IPS DF 19.7 (cell line): ENCODE data around the gene HAL.

Source experiments
- DNase-seq: peaks from one replicate; pipeline ENCODE4 v3.0.0-alpha.2; 2013; ENCODE audit warnings: low read depth, low spot score

The HAL gene

DNA sequence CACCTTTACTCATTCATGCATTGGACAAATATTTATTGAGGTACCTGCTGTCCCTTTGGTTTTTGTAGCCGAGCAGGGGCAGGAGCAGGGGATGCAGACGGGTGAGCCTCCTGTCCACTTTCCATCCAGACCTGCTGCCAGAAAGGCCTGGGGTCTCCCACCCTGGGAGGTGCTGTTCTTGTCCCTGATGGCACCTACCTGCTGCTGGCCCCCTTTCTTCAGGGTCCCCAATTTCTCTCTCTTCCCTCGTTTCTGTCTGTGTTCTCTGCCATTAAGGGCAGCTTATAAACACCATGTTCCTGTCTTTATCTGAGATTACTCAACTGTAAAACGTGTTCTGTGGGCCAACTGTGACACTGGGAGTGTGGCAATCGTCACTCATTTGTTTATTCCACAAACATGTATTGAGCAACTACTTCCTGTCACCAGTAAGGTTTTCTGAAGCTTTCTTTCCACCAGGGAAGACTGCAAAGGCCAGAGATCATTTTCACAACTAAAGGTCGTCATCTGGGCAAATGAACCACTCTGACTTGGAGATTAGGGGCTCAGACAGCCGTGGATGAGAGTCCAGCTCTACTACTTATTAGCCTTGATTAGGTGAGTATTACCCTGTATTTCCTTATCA is at the start of gene HAL:
TSS of gene HAL (minus strand) at position 311 of the 625 bp plus-strand sequence. CDS start 434 bp downstream, outside the sequence.
- DNase-seq, result no peak

DNA sequence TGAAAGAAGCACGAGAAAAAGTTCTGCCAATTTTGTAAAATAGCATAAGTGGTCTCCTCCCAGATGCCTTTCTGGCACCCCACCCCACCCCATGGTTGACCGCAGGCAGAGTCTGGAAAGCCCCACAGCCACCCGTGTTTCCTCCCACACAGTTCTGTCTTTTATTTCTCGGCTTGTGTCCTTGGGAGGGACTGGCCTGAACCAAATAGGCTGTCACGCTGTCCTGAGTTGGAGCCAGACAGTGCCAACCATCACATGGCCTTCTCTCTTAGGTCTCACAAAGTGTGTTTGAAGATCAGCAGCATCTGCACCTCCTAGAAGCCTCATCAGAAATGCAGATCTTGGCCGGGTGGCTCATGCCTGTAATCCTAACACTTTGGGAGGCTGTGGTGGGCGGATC is 49.4 kb upstream of the HAL start:
- no peak for DNase-seq

DNA sequence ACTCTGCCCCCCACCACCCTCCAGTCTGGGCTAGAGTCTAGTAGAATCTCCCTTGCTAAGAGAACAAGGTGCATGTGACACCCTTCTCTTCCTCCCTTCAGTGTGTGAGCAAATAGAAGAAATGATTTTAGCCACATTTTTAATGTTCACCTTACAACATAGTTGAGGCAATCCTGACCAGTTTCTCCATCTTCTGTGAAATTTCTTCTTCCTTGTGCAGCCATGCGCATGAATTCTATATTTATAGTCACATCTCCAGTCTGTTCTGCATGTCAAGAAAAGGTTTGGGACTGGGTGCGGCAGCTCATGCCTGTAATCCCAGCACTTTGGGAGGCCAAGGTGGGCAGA is 48.8 kb upstream of the HAL start:
- DNase-seq, result no peak

GRCh38 chr12:96044017-96044942 is 48.1 kb upstream of the HAL start:
- no peak for DNase-seq

DNA sequence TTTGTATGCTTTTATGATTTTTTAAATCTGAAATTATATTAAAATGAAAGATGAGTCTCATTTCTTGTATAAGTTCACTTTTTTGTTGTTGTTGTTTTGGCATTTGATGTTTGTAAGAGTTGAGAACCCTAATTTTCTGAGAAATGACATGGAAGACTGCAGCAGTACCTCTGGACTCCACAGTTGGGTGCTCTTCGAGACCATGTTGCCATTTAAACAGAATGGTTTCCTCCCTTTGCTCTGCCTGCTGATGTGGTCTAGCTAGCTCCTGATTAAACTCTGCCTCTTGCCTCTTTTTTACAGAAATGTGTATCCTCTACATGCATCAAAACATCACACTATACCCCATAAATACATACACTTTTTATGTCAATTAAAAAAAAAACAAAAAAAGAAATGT is 45.0 kb upstream of the HAL start:
- DNase-seq, result no peak

GRCh38 chr12:96040305-96041133 is 44.4 kb upstream of the HAL start:
- no peak for DNase-seq

GRCh38 chr12:96039516-96039915 is 43.4 kb upstream of the HAL start:
- no peak for DNase-seq

DNA sequence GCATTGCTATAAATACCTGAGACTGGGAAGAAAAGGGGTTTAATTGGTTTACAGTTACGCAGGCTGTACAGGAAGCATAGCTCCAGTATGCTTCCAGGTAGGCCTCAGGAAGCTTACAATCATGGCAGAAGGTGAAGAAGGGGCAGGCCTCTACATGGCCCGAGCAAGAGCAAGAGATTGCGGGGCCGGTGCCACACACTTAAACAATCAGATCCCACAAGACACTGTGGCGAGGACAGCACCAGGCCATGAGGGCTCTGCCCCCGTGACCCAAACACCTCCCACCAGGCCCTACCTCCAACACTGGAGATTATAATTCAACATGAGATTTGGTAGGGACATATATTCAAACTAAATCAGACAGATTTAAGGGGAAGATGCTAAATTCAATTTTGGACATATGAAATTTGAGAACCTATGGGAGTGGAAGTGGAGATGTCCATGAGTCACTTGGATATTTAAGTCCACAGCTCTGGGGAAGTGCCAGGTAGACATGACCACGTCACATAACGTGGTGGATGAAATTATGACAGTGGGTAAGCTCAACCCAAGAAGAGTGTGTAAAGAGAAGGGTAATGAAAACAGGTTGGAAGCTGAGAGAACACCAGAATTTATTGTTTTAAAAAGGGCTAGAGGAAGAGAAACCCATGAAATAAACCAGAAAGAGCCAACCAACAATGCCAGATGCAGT is 40.8 kb upstream of the HAL start:
- no peak for DNase-seq

GRCh38 chr12:96035283-96036236 is 39.4 kb upstream of the HAL start, which contains the start of gene LTA4H:
TSS of gene LTA4H (minus strand) at chr12:96035587. CDS start at chr12:96035519, 68 bp downstream.
- DNase-seq, result peak; percentile 99

DNA sequence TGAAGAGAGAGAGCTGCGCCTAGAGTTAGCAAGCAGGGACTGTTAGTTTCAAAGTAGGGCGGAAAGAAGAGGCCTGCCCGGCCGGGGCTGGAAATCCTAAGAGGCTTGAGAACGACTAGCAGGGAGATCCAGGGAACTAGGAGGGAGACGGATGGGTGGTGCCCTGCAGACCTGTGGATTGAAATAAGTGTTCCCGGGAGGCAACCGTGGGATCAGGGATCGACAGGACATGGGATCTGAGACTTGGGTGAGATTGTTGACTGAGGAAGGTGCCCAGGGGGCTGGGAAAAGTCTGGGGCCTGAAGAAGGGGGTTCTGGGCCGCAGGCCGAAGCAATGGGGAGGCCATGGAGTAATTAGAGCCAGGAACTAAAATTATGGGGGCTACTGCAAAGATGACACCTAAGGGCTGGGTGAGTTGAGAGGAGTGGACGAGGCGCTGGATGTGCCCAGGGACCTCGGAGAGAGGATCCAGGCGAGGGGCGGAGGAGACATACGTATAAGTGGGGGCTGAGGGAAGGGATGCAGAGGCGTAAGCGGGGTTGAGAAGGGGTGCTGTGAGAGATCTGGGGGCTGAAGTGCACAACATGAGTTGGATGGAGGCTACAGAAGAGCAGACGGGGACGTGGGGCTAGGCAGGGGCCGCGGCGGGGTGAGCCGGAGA is 38.6 kb upstream of the HAL start:
- no peak for DNase-seq

DNA sequence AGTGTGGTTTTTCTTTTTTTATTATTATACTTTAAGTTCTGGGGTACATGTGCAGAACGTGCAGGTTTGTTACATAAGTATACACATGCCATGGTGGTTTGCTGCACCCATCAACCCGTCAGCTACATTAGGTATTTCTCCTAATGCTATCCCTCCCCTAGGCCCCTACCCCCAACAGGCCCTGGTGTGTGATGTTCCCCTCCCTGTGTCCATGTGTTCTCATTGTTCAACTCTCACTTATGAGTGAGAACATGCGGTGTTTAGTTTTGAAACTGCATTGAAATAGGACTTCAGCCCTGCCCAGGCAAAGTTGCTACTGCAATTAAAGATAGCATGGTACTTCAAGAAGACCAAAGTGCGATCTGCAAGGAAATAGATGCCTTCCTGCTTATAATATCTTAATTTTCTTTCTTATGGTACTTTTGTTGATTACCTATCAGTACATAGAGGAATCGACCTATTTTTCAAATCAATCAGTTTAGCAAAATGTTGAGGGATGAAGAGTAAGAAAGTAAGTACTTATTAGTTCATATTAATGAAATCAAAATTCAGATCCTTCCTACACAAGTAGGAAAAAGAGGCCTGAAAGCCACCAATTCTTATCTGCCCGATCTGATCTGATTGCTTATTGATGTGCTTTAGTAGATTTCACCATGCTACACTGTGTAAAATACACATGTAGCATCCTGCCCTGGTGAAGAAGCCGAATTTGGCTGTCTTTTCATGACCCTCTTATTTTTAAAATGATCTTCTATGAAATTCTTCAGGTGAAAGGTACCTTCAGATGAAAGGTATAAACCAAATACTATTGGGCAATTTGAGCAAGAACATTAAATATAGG is 37.6 kb upstream of the HAL start:
- DNase-seq, result no peak

GRCh38 chr12:96029826-96030225 is 33.7 kb upstream of the HAL start:
- DNase-seq, result no peak

DNA sequence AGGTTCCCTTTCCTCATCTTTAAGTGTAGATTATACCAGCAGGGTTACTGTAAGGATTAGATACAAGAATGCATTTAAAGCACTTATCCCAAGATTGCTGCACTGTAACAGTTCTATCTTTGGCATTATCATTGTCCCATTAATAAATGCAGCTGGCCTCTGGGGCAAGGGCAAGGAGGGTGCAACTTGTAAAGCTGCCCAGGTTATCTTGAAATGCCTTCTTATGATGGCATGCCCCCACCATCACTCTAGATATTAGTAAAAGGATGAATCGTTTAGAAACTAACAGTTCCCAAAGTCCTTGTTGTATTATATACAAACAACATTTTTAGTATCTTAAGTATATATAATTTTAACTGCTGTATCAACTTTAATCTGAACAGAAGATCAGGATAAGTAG is 32.4 kb upstream of the HAL start:
- no peak for DNase-seq

GRCh38 chr12:96026331-96026730 is 30.2 kb upstream of the HAL start:
- no peak for DNase-seq

DNA sequence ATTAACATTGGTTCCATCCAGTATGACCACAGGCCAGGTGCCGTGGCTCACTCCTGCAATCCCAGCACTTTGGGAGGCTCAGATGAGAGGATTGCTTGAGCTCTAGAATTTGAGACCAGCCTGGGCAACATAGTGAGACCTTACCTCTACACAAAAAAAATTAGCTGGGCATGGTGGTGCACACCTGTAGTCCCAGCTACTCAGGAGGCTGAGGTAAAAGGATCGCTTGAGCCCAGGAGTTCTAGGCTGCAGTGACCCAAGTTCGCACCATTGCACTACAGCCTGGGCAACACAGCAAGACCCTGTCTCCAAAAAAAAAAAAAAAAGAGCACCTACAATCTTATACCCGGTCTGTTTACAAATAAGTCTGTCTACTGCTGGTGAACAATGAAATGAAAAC is 29.4 kb upstream of the HAL start:
- no peak for DNase-seq

DNA sequence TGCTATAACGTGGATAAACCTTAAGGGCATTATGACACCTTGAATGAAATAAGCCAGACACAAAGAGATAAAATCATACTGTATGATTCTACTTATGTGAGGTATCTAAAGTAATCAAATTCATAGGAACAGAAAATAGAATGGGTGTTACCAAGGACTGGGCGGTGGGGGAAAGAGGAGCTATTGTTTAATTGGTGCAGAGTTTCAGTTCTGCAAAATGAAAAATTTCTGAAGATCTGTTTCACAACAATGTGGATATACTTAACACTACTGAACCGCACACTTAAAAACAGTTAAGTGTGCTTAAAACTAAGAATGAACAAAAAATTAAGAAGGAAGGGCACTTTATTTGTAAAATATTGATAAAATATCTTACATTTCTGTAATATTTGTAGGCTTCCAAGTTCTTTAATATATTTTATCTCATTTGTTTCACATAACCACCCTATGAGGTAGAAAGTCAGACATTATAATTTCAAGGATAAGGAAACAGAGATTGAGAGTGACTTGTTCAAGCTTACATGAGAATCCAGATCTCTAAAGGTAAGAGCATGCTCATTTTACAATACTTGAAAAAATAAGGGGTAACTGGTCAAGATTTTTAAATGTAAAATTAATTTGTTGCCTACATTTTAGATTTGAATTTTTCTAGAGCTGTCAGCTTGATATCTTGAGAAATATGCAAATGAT is 24.3 kb upstream of the HAL start:
- no peak for DNase-seq

DNA sequence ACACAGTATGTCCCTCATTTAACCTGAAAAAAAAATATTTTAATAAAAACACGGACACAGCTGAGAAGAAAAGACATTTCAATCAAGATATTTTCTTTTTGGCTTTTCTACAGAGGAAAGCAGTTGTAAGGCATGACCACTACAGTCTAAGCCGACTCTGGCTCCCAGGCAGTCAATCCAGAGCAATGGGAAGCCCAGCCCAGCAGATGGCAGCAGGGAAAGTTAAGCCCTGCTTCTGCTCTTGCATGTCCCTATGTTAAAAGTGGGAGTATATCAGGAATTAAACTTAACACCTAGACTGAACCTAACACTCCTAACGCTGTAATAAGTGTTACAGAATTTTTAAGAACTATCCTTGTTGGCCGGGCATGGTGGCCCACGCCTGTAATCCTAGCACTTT is 19.5 kb upstream of the HAL start:
- no peak for DNase-seq

DNA sequence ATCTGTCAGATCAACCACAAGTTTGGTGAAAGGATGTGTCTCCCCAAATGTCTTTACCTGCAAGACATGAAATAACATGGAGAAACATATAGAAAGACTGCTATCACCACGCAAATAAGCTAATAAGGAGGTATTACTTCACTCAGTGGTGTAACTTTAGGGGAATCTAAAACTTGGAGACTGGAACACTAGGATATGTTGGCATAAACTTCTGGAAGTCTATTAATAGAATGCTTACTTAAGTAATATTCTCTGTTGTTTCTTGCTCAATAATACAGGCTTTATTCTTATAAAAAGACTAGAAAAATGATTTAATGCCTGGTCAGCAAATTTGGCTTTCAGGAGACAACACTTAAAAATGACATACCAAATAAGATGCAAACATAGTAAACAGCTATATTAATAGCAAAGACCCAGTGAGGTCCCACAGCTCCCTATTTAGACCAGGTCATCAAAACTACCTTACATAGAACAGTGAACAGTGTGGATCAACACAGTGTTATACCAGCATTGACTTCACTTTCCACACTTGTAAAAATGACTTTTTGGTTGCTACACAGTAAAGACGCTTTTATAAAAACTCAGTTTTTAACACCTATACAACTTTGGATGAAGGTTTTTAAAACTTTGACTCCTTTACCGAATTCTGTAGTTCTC is 18.9 kb upstream of the HAL start:
- no peak for DNase-seq
